ENCODE data around the gene ZBTB3. TPM values are rescaled to one million over a fixed set of nuclear protein-coding genes. Genes with fewer than 3 reads are reported as not detected.
A peak's percentile ranks its signal among the peaks of the same experiment; 100 is the strongest.
"Not testable (repeated sequence)": the region's sequence is repeated elsewhere in the genome, so short reads cannot be mapped to it uniquely, and the experiment has no call there.

ZBTB3 gene
- total RNA-seq, 1 donor from 2014 or later: 11.5 TPM

DNA sequence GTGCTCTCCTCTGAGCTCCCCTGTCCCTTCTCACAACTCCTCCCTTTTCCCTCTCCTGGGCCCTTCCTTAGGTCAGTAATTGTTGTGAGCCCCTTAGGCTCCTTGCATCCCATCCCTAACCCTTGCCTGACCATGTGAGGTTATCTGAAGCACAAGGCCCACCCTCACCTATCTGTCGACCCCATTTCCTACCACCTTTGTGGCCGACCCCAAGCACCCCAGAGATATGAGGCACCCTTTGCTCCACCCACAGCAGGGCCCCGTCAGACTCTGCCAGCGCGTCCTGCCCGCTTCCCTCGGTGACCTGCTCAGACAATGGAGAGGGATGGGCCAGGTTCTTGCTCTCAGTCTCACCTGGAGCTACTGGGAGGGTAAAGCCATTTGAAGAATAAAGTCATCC lies 45.2 kb downstream of the ZBTB3 start:
- Histone ChIP-seq H3K36me3 (ENCODE audit: control insufficient read depth in 3 of 3, insufficient read depth in 3 of 3, low read length in 3 of 3) (peaks cover 12 to 20% (median 19%) of the 10 kb centered on the region in 3 donors), H3K27ac (ENCODE audit: low read depth, low read length) (peak overlapping the region; percentile 88), H3K4me3 (ENCODE audit: low read length in 3 of 3) (peak overlapping the region; percentile 88 to 97 (median 93)), H3K27me3 (ENCODE audit: control insufficient read depth in 3 of 3, insufficient read depth in 3 of 3, low read length in 3 of 3) (no peaks in the 10 kb centered on the region), H3K4me1 (ENCODE audit: control insufficient read depth in 3 of 3, insufficient read depth in 3 of 3, low read length in 3 of 3) (peaks cover 40 to 53% (median 51%) of the 10 kb centered on the region in 3 donors), H3K9ac (ENCODE audit: low read depth in 1 of 3, low read length in 3 of 3) (peak overlapping the region; percentile 96 to 99 (median 99)), H3K9me3 (ENCODE audit: control insufficient read depth in 3 of 3, low read length in 3 of 3) (no peaks in the 10 kb centered on the region)

GRCh38 chr11:62708392-62708791 lies 45.6 kb downstream of the ZBTB3 start:
- H3K4me3 ChIP-seq (ENCODE audit: low read length in 3 of 3): peak overlapping the region; percentile 88 to 97 (median 93)
- H3K36me3 ChIP-seq (ENCODE audit: control insufficient read depth in 3 of 3, insufficient read depth in 3 of 3, low read length in 3 of 3): peaks cover 12 to 16% (median 15%) of the 10 kb centered on the region in 3 donors
- no peaks in the 10 kb centered on the region for H3K9me3 ChIP-seq (ENCODE audit: control insufficient read depth in 3 of 3, low read length in 3 of 3)
- H3K27me3 ChIP-seq (ENCODE audit: control insufficient read depth in 3 of 3, insufficient read depth in 3 of 3, low read length in 3 of 3): no peaks in the 10 kb centered on the region
- peak overlapping the region; percentile 88 for H3K27ac ChIP-seq (ENCODE audit: low read depth, low read length)
- peak overlapping the region; percentile 96 to 99 (median 99) for H3K9ac ChIP-seq (ENCODE audit: low read depth in 1 of 3, low read length in 3 of 3)
- peaks cover 40 to 52% (median 50%) of the 10 kb centered on the region in 3 donors for H3K4me1 ChIP-seq (ENCODE audit: control insufficient read depth in 3 of 3, insufficient read depth in 3 of 3, low read length in 3 of 3)

DNA sequence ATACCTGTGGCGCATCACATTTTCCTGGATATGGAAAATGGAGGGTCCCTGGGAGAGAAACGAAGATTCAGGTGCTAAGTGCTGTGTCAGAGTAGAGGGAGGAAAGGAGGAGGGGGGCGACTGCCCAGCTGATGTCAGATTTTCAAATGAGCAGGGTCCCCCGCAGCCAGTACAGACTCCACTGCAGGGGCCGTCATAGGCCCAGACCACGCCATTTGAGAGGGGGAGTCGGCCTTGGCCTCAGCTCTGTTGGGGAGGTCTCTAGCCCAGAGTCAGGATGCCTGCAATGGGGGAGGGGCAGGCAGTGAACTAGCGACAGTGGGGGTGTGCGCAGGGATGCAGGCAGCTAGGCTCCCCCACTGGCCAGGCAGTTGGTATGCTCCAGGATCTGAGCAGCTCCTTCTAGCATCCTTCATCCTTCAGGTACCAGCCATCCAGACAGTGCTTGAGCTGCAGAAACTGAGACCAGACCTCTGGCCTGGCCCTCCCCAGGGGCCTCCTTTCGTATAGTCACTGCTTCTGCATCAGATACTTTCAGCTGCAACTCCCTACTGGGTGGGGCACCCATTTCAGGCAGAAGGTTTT lies 46.6 kb downstream of the ZBTB3 start, which contains the start of the genes BSCL2 and GNG3:
Gene BSCL2 (minus strand): TSS at position 148 of the 585 bp plus-strand sequence. CDS start 229 bp downstream, outside the sequence.
Gene GNG3 (plus strand): TSS at position 400 of the 585 bp plus-strand sequence. CDS start 620 bp downstream, outside the sequence.
- Histone ChIP-seq H3K36me3 (ENCODE audit: control insufficient read depth in 3 of 3, insufficient read depth in 3 of 3, low read length in 3 of 3) (peaks cover 10 to 14% (median 11%) of the 10 kb centered on the region in 3 donors), H3K9ac (ENCODE audit: low read depth in 1 of 3, low read length in 3 of 3) (peak within 1 kb of the TSS; percentile 96 to 99 (median 99)), H3K27me3 (ENCODE audit: control insufficient read depth in 3 of 3, insufficient read depth in 3 of 3, low read length in 3 of 3) (no peaks in the 10 kb centered on the region), H3K4me3 (ENCODE audit: low read length in 3 of 3) (peak within 1 kb of the TSS; percentile 88 to 97 (median 93)), H3K4me1 (ENCODE audit: control insufficient read depth in 3 of 3, insufficient read depth in 3 of 3, low read length in 3 of 3) (peaks cover 40 to 48% (median 47%) of the 10 kb centered on the region in 3 donors), H3K27ac (ENCODE audit: low read depth, low read length) (peak within 1 kb of the TSS; percentile 88), H3K9me3 (ENCODE audit: control insufficient read depth in 3 of 3, low read length in 3 of 3) (no peaks in the 10 kb centered on the region)

DNA sequence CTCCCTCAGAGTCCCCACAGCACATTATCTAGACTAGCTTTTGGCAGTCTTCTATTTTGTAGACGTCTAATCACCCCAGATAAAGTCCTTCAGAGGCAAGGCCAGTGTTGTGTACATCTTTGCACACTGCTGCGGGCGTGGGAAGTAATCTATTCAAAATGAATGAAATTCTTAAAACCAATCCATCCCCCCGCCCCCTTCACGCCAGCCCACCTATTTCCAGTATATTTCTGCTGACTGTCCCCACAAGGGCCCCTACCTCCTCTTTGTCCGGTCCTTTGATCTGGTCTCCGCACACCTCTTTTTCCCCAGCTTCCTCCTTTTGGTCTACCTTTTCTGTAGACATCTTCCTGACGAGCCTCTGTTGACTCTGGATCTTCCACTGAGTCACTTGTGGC lies 47.1 kb downstream of the ZBTB3 start:
- H3K36me3 ChIP-seq (ENCODE audit: control insufficient read depth in 3 of 3, insufficient read depth in 3 of 3, low read length in 3 of 3): peaks cover 9 to 13% (median 11%) of the 10 kb centered on the region in 3 donors
- peak overlapping the region; percentile 81 for H3K27ac ChIP-seq (ENCODE audit: low read depth, low read length)
- H3K4me3 ChIP-seq (ENCODE audit: low read length in 3 of 3): peak overlapping the region; percentile 82 to 90 (median 83)
- H3K4me1 ChIP-seq (ENCODE audit: control insufficient read depth in 3 of 3, insufficient read depth in 3 of 3, low read length in 3 of 3): peaks cover 40 to 48% (median 47%) of the 10 kb centered on the region in 3 donors
- no peaks in the 10 kb centered on the region for H3K9me3 ChIP-seq (ENCODE audit: control insufficient read depth in 3 of 3, low read length in 3 of 3)
- H3K9ac ChIP-seq (ENCODE audit: low read depth in 1 of 3, low read length in 3 of 3): peak overlapping the region; percentile 35 to 89 (median 82)
- H3K27me3 ChIP-seq (ENCODE audit: control insufficient read depth in 3 of 3, insufficient read depth in 3 of 3, low read length in 3 of 3): no peaks in the 10 kb centered on the region

- Histone ChIP-seq H3K27ac (ENCODE audit: low read depth, low read length) (peak overlapping the region; percentile 81), H3K36me3 (ENCODE audit: control insufficient read depth in 3 of 3, insufficient read depth in 3 of 3, low read length in 3 of 3) (peaks cover 14 to 18% (median 15%) of the 10 kb centered on the region in 3 donors), H3K4me1 (ENCODE audit: control insufficient read depth in 3 of 3, insufficient read depth in 3 of 3, low read length in 3 of 3) (peaks cover 40 to 48% (median 47%) of the 10 kb centered on the region in 3 donors), H3K9me3 (ENCODE audit: control insufficient read depth in 3 of 3, low read length in 3 of 3) (no peaks in the 10 kb centered on the region), H3K27me3 (ENCODE audit: control insufficient read depth in 3 of 3, insufficient read depth in 3 of 3, low read length in 3 of 3) (no peaks in the 10 kb centered on the region), H3K4me3 (ENCODE audit: low read length in 3 of 3) (peak overlapping the region; percentile 82 to 92 (median 83)), H3K9ac (ENCODE audit: low read depth in 1 of 3, low read length in 3 of 3) (peak overlapping the region; percentile 67 to 89 (median 82))
These were observed 47.8 kb downstream of the ZBTB3 start for GRCh38 chr11:62705880-62706849.

GRCh38 chr11:62705413-62705812 lies 48.5 kb downstream of the ZBTB3 start:
- no peaks in the 10 kb centered on the region for H3K27me3 ChIP-seq (ENCODE audit: control insufficient read depth in 3 of 3, insufficient read depth in 3 of 3, low read length in 3 of 3)
- no peaks in the 10 kb centered on the region for H3K9me3 ChIP-seq (ENCODE audit: control insufficient read depth in 3 of 3, low read length in 3 of 3)
- H3K4me1 ChIP-seq (ENCODE audit: control insufficient read depth in 3 of 3, insufficient read depth in 3 of 3, low read length in 3 of 3): peaks cover 37 to 45% (median 44%) of the 10 kb centered on the region in 3 donors
- peak overlapping the region; percentile 69 to 92 (median 82) for H3K4me3 ChIP-seq (ENCODE audit: low read length in 3 of 3)
- peak overlapping the region; percentile 63 to 83 (median 67) for H3K9ac ChIP-seq (ENCODE audit: low read depth in 1 of 3, low read length in 3 of 3)
- peaks cover 12 to 18% (median 16%) of the 10 kb centered on the region in 3 donors for H3K36me3 ChIP-seq (ENCODE audit: control insufficient read depth in 3 of 3, insufficient read depth in 3 of 3, low read length in 3 of 3)
- peak overlapping the region; percentile 81 for H3K27ac ChIP-seq (ENCODE audit: low read depth, low read length)

DNA sequence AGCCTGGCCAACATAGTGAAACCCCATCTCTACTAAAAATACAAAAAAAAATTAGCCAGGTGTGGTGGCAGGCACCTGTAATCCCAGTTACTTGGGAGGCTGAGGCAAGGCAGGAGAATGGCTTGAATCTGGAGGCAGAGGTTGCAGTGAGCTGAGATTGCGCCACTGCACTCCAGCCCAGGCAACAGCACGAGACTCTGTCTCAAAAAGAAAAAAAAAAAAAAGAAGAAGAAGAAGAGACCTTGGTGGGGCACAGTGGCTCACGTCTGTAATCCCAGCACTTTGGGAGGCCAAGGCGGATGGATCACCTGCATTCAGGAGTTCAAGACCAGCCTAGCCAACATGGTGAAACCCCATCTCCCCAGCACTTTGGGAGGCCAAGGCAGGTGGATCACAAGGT lies 50.0 kb downstream of the ZBTB3 start:
- not testable (repeated sequence) for H3K27ac ChIP-seq (ENCODE audit: low read depth, low read length); H3K27me3 ChIP-seq (ENCODE audit: control insufficient read depth in 3 of 3, insufficient read depth in 3 of 3, low read length in 3 of 3); H3K9ac ChIP-seq (ENCODE audit: low read depth in 1 of 3, low read length in 3 of 3); H3K9me3 ChIP-seq (ENCODE audit: control insufficient read depth in 3 of 3, low read length in 3 of 3); H3K4me3 ChIP-seq (ENCODE audit: low read length in 3 of 3)
- Histone ChIP-seq H3K4me1 (ENCODE audit: control insufficient read depth in 3 of 3, insufficient read depth in 3 of 3, low read length in 3 of 3) (peaks cover 28 to 36% (median 35%) of the 10 kb centered on the region in 3 donors), H3K36me3 (ENCODE audit: control insufficient read depth in 3 of 3, insufficient read depth in 3 of 3, low read length in 3 of 3) (peaks cover 8 to 18% (median 16%) of the 10 kb centered on the region in 3 donors)

DNA sequence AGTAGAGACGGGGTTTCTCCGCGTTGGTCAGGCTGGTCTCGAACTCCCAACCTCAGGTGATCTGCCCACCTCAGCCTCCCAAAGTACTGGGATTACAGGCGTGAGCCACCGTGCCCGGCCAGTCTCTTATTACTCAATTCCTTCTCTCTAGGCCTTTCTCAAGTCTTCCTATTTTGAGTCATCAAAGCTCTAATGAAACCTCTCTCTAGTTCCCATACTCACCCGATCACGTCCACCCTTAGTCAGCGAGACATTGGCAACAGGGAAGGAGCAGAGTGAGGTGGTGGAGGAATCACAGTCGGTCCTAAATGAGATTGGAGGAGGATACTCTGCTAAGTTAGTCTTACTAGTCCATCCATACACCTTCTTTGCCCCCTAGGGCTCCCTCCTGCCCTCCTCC lies 51.7 kb downstream of the ZBTB3 start:
- Histone ChIP-seq H3K27me3 (ENCODE audit: control insufficient read depth in 3 of 3, insufficient read depth in 3 of 3, low read length in 3 of 3) (no peaks in the 10 kb centered on the region), H3K27ac (ENCODE audit: low read depth, low read length) (no peak overlapping the region), H3K9ac (ENCODE audit: low read depth in 1 of 3, low read length in 3 of 3) (no peak overlapping the region), H3K4me3 (ENCODE audit: low read length in 3 of 3) (no peak overlapping the region), H3K9me3 (ENCODE audit: control insufficient read depth in 3 of 3, low read length in 3 of 3) (no peaks in the 10 kb centered on the region), H3K36me3 (ENCODE audit: control insufficient read depth in 3 of 3, insufficient read depth in 3 of 3, low read length in 3 of 3) (peaks cover 8 to 18% (median 16%) of the 10 kb centered on the region in 3 donors), H3K4me1 (ENCODE audit: control insufficient read depth in 3 of 3, insufficient read depth in 3 of 3, low read length in 3 of 3) (peaks cover 19 to 23% (median 19%) of the 10 kb centered on the region in 3 donors)
